GM18520 (cell line): ENCODE data around the gene MRLN.
"Not testable (repeated sequence)": the region's sequence is repeated elsewhere in the genome, so short reads cannot be mapped to it uniquely, and the experiment has no call there.

Experiments
- ATAC-seq: cut with Tn5 transposase; IDR thresholded peaks from one replicate; pipeline ENCODE4 v1.9.1; 2021; ENCODE audit not compliant: unreplicated experiment

MRLN gene

DNA sequence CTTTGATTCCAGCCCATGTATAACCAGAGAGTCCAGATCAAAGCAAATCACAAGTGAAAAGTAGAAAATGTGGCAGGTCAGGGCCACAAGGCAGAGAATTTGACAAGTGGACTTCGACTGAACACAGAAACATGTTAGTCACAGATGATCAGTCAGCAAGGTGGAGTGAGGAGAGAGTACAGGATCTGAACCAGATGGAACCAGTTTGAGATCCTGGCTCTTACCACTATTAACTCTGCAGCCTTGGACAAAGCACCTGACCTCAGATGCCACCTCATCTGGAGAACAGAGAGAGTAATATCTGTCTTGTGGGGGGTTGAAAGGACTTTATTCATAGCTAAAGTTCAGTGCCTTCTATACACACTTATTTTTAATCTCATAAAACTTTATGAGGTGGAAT is 4.4 kb downstream of the MRLN start:
- ATAC-seq: no peak

DNA sequence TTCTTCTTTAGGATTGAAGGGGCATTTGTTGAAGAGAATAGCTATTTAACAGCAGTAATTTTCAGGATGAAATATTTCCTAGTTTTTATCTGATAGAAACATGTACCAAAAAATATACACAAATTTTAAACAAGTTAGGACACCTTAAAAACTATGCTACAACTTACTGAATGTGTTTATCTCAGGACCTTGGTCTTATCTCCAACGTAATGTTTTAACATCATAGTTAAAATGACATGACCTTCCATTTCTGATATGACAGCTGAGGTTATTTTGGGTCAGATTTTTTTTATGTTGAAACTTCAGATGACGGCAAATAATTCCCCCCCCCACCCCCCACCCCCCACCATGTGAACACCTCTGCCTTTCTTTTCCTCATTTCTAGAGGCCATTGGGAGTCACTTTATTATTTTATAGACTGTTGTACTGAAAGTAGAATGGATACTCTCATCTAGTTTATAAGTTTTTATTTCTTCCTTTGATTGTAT is 8.0 kb downstream of the MRLN start:
- ATAC-seq: no peak

DNA sequence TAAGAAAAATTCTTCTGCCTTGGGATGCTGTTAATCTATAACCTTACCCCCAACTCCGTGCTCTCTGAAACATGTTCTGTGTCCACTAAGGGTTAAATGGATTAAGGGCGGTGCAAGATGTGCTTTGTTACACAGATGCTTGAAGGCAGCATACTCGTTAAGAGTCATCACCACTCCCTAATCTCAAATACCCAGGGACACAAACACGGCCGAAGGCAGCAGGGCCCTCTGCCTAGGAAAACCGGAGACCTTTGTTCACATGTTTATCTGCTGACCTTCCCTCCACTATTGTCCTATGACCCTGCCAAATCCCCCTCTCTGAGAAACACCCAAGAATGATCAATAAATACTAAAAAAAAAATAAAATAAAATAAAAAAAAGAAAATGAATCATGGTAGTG is 8.5 kb downstream of the MRLN start:
- not testable (repeated sequence) for ATAC-seq

DNA sequence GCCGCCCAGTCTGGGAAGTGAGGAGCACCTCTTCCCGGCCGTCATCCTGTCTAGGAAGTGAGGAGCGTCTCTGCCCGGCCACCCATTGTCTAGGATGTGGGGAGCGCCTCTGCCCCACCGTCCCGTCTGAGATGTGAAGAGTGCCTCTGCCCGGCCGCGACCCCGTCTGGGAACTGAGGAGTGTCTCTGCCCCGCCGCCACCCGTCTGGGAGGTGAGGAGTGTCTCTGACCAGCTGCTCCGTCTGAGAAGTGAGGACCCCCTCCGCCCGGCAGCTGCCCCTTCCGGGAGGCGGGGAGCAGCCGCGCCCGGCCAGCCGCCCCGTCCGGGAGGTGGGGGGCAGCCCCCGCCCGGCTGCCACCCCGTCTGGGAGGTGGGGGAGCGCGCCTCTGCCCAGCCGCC is 9.1 kb downstream of the MRLN start:
- ATAC-seq: not testable (repeated sequence)

DNA sequence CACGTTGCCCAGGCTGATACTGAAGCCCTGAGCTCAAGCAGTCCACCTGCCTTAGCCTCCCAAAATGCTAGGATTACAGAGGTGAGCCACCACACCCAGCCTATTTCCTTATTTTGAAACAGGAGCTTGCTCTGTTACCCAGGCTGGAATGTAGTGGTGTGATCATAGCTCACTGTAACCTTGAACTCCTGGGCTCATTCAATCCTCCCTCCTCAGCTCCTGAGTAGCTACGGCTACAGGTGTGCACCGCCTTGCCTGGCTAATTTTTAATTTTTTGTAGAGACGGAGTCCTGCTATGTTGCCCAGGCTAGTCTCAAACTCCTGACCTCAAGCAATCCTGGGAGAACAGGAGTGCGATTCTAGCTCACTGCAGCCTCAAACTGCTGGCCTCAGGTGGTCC is 11.7 kb downstream of the MRLN start:
- ATAC-seq: no peak

DNA sequence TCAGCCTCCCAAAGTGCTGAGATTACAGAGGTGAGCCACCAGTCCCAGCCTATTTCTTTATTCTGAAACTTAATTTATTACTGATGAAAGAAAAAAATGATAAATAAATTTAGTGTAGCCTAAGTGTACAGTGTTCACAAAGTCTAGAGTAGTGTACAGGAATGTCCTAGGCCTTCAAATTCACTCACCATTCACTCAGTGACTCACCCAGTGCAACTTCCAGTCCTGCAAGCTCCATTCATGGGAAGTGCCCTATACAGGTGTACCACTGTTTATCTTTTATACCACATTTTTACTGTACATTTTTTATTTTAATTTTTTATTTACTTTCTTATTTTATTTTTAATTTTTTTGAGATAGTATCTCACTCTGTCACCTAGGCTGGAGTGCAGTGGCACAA is 12.2 kb downstream of the MRLN start:
- no peak for ATAC-seq

DNA sequence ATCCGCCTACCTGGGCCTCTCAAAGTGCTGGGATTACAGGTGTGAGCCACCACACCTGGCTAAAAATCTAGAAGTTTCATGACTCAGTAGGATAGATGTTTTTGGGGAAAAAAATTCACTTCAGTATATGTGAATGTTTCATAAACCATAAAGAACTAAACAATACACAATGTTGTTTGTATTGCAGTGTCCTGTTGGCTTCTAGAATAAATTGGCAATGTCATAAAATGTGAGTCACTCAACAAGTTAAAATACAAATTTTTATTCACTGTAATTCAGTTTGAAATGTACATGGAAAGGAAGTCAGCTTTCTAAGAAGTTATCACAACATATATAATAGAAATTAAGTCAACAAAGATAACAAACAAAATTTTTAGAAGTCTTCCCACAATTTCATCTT is 16.5 kb downstream of the MRLN start:
- ATAC-seq: no peak

DNA sequence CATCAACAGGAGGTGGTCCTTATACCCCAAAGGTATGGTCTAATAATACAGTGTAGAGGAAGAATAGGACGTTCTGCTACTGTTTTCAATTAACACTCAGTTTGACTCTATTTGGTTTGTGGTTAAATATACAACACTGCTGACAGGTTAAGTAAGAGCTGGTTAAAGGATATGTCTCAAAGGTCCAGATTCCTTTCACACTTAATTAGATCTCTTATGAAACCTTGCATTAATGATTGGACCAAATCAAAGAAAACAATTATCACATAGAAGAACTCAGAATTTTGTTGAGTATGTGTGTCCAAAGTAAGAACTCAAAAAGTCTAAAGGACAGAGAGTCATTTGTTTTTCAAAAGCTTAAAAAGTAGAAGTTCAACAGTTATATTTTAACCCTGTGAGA is 18.0 kb downstream of the MRLN start:
- no peak for ATAC-seq

DNA sequence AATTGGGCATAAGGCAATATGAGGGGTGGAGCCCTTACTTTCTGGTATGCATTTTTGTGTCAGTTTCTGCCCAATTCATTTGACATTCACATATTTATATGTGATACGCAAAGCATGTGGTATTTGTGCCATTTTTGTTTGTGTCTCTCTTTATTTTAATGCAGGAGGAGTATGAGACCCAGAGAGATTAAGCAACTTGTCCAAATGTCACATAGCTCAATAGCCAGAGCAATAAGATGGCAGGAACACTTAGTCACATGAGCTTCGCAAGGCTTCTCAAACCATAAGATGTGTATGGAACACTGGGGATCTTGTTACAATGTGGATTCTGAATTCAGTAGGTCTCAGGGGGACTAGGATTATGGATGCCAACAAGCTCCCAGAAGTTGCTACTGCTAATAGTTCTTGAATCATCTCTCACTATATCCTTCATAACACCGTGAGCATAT is 19.2 kb downstream of the MRLN start:
- ATAC-seq: no peak

DNA sequence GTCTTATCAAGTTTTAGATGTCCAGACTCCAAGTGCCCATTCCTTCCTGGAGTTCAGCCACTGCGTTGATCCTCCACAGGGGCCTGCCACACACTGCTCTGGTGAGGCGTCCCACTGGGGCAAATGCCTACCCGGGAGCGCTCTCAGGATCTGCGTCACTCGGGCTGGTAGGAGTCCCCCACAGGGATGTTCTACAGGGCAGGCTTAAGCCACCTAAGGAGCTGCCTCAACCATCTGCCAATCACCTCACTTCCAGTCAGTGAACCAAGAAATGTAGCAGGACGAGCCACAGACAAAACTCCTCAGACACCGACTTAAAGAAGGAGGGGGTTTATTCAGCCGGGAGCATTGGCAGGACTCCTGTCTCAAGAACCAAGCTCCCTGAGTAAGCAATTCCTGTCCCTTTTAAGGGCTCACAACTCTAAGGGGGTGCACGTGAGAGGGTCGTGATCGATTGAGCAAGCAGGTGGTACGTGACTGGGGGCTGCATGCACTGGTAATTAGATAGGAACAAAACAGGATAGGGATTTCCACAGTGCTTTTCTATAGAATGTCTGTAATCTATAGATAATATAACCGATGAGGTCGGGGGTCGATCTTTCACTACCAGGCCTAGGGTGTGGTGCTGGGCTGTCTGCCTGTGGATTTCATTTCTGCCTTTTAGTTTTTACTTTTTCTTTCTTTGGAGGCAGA is 19.8 kb downstream of the MRLN start:
- not testable (repeated sequence) for ATAC-seq

DNA sequence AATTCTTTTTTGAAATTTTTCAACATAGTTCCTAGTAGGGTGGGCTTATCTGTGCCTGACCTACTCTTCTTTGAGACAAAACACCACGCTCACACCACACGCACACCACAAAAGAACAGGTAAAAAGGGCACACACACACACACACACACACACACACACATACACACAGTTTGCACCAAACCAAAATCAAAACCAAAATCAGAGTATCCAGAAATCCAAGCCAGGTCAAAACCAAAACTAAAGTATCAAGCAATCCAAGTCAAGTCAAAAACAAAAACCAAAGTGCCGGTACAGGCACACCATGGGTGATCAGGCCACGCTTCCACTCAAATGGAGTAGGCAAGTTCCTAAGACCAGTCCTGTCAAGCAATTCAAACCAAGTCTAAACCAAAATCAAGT is 20.4 kb downstream of the MRLN start:
- not testable (repeated sequence) for ATAC-seq

DNA sequence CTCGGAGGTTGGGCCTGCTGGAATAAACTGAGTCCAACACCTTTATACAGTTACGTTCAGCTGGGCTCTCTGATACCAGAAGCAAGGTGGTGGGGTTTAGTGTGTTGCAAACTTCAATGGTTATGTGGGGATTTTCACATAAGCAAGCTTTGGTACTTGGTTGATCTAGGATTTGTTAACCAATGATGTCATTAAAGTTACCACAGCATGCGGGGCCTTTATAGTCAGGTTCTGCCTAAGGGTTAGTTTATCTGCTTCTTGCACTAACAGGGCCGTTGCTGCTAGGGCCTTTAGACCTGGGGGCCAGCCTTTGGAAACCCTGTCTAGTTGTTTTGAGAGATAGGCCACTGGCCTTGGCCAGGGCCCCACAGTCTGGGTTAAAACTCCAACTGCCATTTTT is 24.1 kb downstream of the MRLN start:
- not testable (repeated sequence) for ATAC-seq

DNA sequence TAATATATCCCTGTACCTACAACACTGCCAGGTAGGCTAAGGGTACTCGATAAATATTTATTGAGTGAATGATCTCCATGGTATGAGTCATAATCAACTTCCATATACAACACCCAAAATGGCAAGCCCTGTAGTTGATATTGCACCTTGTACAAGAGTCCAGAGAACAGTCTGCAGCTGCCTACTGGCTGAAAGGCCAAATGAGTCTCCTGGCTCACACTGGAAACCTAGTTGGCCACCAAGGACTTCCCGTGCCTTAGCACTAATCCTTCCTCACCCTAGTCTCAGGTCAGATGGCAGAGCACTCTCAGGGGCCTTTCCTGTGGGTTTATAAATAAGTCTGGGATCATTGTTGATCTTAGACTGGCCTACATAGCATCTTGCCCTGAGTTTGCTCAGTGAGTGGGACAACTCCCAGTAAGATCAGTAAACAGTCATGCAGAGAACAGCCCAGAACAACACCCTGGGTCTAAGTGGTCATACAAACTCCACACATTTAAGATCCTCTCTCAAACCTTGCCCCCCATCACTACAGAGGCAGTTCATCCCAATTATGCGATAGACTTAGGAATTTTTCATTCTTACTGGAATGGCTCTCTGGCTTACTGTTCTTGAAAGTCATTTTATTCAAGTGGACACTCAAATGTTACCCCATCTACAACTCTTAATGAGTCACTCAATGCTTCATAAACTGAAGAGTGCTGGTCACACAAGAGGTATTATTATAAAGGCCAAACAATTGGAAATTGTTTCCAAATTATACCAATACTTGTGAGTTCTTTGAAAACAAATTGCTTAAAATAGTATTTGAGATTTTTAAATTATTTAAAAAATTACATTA is 28.9 kb downstream of the MRLN start:
- no peak for ATAC-seq

DNA sequence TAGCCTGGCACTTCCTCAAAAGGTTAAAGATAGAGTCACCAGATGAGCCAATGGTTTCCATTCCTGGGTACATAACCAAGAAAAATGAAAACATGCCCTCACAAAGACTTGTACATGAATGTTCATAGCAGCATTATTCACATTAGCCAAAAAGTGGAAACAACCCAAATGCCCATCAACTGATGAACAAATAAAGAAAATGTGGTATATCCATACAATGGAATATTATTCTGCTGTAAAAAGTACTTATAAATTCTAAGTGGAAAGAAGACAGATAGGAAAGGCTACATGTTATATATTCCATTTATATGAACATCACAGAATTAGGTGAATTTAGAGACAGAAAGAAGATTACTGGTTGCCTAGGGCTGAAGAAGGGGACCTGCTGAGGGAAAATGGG is 32.9 kb downstream of the MRLN start:
- ATAC-seq: no peak

DNA sequence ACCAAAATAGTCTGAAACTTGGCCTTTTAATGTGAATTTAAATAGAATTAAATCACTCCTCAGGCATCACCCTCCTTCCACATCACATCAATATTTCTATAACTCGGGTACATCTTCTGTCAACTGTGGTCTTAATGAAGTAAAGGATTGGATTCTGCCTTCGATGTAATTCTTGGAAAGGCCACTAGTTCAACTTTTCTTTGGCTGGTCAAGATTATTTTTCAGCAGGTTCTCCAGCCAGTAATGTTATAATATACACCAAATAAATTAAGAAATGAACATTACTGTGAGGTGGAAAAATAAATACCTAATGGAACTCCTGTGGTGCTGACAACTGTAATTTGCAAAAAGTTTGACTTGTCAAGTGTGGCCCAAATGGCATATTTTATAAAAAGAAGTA is 33.9 kb downstream of the MRLN start:
- no peak for ATAC-seq

DNA sequence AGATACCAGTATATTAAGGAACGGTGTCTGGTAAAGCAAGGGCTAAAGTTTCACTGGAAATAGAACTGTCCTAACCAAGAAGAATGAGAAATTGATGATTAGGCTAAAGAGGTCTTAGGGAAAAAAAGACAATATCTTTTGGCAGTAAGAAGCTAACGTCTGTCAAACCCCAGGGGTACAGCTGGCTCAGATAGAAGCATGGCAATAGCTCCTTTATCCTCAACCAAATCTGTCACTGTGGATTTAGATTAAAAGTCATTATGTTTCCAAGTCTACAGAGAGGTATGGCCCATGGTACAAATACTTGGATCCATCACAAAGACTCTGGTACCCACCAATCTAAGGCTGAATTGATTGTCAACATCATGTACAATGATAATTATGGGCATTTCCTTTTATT is 35.0 kb downstream of the MRLN start:
- no peak for ATAC-seq

DNA sequence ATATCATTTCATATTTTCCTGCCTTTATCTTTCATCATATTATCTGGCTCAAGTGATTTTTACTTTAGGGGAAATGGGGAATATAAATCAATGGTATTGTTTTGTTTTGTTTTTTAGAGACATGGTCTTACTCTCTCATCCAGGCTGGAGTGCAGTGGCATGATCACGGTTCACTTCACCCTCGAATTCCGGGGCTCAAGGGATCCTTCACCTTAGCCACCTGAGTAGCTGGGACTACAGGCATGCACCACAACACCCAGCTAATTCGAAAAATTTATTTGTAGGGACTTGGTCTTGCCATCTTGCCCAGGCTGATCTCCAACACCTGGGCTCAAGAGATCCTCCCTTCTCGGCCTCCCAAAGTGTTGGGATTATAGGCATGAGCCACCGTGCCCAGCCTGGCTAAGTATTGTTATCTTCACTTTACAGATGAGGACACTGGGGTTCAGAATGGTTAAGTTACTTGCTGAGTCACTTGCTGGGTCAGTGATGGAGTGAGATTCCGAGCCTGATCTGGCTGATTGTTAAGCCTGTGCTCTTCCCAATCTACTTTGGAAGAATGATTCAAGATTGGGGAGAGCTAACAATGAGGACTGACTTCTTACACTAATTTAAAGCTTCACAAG is 39.9 kb downstream of the MRLN start:
- ATAC-seq: no peak

DNA sequence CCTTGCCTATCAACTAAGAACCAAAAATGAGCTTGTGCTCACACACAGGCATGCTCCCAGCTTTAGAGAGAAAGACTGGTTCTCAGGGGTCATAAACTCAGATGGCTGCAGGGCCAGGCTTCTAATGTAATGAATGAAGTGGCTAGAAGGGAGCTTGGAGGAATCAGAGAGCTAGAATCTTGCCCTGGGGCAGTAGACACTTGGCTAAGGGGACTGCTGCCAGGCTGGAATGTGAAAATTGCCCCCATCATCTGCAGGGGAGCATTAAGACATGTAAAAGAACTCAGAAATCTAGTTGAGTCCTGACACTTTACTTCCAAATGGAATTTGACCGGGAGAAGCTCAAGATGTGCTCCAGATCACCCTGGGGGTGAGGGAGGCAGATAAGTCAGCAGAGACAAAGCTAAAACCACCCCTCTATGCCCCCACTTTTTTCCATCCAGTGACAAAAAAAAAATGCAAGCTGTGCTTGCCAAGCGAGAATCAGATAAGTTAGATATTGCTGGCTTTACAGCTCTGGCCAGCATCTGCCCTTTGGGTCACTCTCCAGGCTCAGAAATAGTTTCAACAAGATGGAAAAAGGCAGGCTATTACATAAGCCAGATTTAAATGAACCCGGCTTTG is 41.3 kb downstream of the MRLN start:
- ATAC-seq: no peak

DNA sequence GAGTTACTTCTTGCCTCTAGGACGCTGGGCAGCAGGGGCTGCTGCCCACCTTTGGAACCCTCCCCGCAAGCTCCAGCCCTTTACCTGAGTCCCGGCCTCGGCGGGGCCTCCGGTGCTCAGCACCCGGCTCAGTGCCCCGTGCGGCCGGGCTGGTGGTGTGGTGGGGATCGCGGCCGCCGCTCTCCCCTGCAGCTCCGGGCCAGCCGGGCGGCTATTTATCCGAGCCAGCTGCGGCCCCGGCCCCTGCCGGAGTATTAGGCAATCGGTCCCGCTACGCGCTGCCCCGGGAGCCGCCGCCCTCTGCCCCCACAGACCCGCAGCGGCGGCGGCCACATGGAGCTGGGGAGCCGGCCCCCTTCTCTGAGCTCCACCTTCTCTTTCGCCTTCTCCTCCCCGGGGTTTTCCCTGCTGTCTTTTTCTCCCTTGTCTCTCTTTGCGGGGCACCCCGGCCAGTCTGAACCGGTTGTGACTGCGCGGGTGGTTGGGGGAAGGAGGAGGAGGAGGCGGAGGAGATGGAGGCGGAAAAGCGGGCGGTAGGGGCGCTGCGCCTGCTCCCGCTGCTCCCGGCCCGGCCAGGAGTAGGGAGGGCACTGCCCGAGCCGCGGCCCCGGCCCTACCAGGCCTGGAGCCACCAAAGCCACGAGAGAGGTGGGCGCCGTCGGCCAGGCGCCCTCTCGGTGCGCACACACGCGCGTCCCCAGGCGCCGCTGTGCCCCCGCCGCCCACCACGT is 43.7 kb downstream of the MRLN start, which contains the start of gene SLC16A9:
SLC16A9 (minus strand) TSS at position 456 of the 731 bp plus-strand sequence. CDS start 25,559 bp downstream, outside the sequence.
- ATAC-seq: peak; percentile 60

DNA sequence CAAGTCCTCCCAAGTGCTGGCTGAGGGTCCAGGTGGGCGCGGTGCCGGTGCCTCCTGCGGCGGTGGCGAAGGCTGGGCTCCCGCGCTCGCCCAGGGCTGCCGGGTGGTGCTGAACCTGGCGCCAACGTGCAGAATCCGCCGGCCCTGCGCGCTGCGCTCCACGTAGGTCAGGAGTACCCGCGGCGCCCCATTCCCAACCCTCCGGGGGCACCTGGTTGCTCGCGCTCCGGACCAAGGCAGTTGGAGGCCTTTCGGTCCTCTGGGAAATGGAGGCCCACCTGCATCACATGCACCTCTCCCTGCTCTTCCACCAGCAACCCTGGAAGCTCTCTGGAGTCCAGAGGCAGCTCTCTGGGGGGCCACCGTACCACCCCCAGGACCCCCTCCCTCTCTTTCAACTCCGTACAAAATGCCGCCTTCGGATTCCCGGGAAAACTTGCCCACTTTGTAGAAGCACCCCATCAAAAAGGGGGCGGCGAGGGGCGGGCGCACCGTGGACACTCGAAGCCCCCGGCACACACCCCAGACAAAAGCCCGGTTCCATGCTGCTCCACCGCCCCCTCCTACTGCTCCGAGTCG is 44.4 kb downstream of the MRLN start:
- no peak for ATAC-seq
